Epithelial cell of proximal tubule (primary cell): ENCODE results near the gene TRIM46. TPM values are rescaled to one million over a fixed set of nuclear protein-coding genes. Genes with fewer than 3 reads are reported as not detected.
"Not testable (repeated sequence)": the region's sequence is repeated elsewhere in the genome, so short reads cannot be mapped to it uniquely, and the experiment has no call there.

Experiments used
- DNase-seq: peaks from one replicate; pipeline ENCODE4 v3.0.0-alpha.2; 2011; ENCODE audit warnings: low read depth
- H3K4me3 ChIP-seq: 2 replicates; pipeline ENCODE4 v1.5.1; 2011; ENCODE audit warnings: low read depth, mild to moderate bottlenecking, low read length
- total RNA-seq: library from RNA; depleted of rRNA; stranded (reverse); fragments of >200 nt; gene quantifications from 2 replicates; pipeline ENCODE4 v1.2.3, GENCODE V29; 2015
- TF ChIP-seq, protein P1 (sequence below): conservative IDR thresholded peaks from 2 replicates; pipeline ENCODE4 v1.5.1; 2012; ENCODE audit warnings: low read depth, mild to moderate bottlenecking, low read length

The TRIM46 gene
- total RNA-seq, 1 donor from 2014 or later, result 9.4 TPM

DNA sequence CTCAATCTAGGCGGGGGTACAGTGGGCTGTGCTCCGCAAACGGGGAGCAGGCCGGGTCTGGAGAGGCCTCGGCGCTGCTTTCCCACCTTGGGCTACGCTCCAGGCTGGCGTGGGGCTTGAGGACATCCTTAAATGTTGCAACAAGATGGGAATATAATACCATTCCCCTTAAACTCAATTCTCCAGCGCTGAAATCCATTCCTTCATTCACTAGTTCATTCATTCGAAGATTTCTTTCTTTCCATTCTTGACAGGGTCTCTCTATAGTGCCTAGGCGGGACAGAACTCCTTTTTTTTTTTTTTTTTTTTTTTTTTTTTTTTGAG lies 33.1 kb upstream of the TRIM46 start:
- TF ChIP-seq, protein P1, sequence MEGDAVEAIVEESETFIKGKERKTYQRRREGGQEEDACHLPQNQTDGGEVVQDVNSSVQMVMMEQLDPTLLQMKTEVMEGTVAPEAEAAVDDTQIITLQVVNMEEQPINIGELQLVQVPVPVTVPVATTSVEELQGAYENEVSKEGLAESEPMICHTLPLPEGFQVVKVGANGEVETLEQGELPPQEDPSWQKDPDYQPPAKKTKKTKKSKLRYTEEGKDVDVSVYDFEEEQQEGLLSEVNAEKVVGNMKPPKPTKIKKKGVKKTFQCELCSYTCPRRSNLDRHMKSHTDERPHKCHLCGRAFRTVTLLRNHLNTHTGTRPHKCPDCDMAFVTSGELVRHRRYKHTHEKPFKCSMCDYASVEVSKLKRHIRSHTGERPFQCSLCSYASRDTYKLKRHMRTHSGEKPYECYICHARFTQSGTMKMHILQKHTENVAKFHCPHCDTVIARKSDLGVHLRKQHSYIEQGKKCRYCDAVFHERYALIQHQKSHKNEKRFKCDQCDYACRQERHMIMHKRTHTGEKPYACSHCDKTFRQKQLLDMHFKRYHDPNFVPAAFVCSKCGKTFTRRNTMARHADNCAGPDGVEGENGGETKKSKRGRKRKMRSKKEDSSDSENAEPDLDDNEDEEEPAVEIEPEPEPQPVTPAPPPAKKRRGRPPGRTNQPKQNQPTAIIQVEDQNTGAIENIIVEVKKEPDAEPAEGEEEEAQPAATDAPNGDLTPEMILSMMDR, result no peak
- peak overlapping the region; percentile 91 for H3K4me3 ChIP-seq
- DNase-seq, result no peak

DNA sequence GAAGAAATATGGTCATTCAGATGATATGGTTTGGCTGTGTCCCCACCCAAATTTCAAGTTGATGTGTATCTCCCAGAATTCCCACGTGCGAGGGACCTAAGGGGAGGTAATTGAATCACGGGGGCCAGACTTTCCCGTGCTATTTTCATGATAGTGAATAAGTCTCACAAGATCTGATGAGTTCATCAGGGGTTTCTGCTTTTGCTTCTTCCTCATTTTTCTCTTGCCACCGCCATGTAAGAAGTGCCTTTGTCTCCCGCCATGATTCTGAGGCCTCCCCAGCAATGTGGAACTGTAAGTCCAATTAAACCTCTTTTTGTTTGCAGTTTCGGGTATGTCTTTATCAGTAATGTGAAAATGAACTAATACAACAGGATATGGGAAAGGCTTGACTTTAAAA lies 31.9 kb upstream of the TRIM46 start:
- TF ChIP-seq, protein P1, result no peak
- no peak overlapping the region for H3K4me3 ChIP-seq
- DNase-seq, result no peak

- H3K4me3 ChIP-seq, result no peak overlapping the region
- TF ChIP-seq, protein P1, result peak; percentile 6
- DNase-seq, result no peak
These were observed 28.2 kb upstream of the TRIM46 start for GRCh38 chr1:155145491-155145890.

GRCh38 chr1:155155996-155156643 lies 17.5 kb upstream of the TRIM46 start:
- H3K4me3 ChIP-seq, DNase-seq: not testable (repeated sequence)

GRCh38 chr1:155158991-155159390 lies 14.7 kb upstream of the TRIM46 start:
- H3K4me3 ChIP-seq, result no peak overlapping the region
- no peak for DNase-seq
- TF ChIP-seq, protein P1, result no peak

DNA sequence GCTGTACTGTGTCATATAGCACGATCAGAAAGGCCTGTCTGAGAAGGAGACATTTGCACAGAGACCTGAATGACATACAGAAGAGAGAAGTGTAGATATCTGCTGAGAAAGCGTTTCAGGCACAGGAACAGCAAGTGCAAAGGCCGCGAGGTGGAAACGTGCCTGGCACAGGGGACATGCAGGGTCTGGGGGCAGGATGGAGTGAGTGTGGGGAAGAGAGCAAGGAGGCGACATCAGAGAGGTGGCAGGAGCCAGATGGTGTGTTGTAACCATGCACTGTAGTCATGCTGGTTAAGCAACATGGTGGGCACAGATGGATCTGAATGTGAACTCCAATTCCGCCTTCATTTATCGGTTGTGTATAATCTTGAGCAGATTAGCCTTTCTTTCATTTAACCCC lies 13.5 kb upstream of the TRIM46 start:
- no peak for DNase-seq
- TF ChIP-seq, protein P1, result no peak
- H3K4me3 ChIP-seq, result no peak overlapping the region

GRCh38 chr1:155162631-155163030 lies 11.0 kb upstream of the TRIM46 start:
- not testable (repeated sequence) for H3K4me3 ChIP-seq, DNase-seq

- not testable (repeated sequence) for DNase-seq, H3K4me3 ChIP-seq
These were observed 9.9 kb upstream of the TRIM46 start for GRCh38 chr1:155163785-155164184.

- DNase-seq, H3K4me3 ChIP-seq: not testable (repeated sequence)
These were observed 9.0 kb upstream of the TRIM46 start for GRCh38 chr1:155164625-155165024.
